Activated naive CD8-positive, alpha-beta T cell treated with anti-CD3 and anti-CD28 coated beads, Interleukin-2, amount 10 ng/mL, durations not matched to agents 7 days and 5 days (primary cell): Measurements from ENCODE around the gene MYRIP. TPM values are rescaled to one million over a fixed set of nuclear protein-coding genes. Genes with fewer than 3 reads are reported as not detected.

Source experiments
- ATAC-seq: fragments of 150-1000 bp; cut with Tn5 transposase; one replicate; pipeline ENCODE4 v1.10.0; 2021; ENCODE audit warnings: low read depth, moderate library complexity
- POLR2A ChIA-PET: fragments of 350-600 bp; sonication (Branson Sonifier 250); formaldehyde crosslinking; loops from one replicate; lab custom pipeline; 2021; ENCODE audit warnings: antibody characterized with exemption; lab: Charles Lee
- DNase-seq: peaks from one replicate; pipeline ENCODE4 v3.0.0; 2021
- H3K27ac Mint-ChIP-seq: one replicate; pipeline ENCODE4 v1.8.0; 2022; ENCODE audit warnings: mild to moderate bottlenecking, mixed read lengths
- H3K27me3 Mint-ChIP-seq: one replicate; pipeline ENCODE4 v1.8.0; 2022; ENCODE audit warnings: mild to moderate bottlenecking, moderate library complexity, mixed read lengths
- H3K36me3 Mint-ChIP-seq: one replicate; pipeline ENCODE4 v1.8.0; 2021; ENCODE audit warnings: mild to moderate bottlenecking, mixed read lengths
- H3K4me1 Mint-ChIP-seq: one replicate; pipeline ENCODE4 v1.8.0; 2021; ENCODE audit warnings: mixed read lengths
- H3K4me3 Mint-ChIP-seq: one replicate; pipeline ENCODE4 v1.8.0; 2022; ENCODE audit warnings: mild to moderate bottlenecking, moderate library complexity, mixed read lengths
- H3K9me3 Mint-ChIP-seq: one replicate; pipeline ENCODE4 v1.8.0; 2021; ENCODE audit warnings: mixed read lengths
- total RNA-seq, 2 experiments: library from RNA; stranded (reverse); gene quantifications; one replicate each; pipeline ENCODE4 v1.2.3, GENCODE V29; 2021

Gene MYRIP
- total RNA-seq, 2 experiments from 2014 or later: not detected

DNA sequence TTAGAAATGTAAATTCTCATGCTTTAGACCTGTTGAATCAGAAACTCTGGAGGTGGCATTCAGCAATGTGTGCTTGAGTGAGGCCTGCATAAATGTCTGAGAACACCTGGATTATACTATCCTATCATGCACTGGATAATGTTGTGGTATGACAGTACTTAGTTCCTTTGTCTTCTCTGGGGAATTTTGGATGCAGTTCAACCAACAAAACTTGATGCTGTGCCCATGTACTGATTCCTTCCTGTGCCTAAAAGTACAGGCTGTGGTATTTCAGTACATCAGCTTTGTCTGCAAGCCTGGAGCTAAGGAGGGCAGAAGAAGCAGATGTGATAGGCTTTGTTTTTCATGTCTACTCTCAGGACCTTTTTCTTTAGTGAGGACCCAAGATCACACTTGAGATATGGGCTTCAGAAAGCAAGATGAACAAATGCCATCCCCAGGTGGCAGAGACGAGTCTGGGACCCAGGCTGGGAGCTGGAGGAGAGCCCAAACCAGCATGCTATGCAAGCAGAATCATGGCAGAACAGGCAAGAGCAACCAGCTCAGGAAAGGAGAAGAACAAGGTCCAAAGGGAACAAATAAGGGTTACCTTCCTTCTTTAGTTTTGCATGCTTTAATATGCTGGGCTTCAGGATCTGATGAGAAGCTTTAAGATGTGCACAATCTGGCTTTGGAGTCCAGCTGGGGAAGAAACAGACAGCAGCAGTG, 124.7 kb downstream of the MYRIP start:
- Mint-ChIP-seq H3K27me3 (peaks cover 3% of the 10 kb centered on the region), H3K27ac (no peak overlapping the region), H3K4me3 (no peak overlapping the region), H3K4me1 (peaks cover 4% of the 10 kb centered on the region), H3K36me3 (no peaks in the 10 kb centered on the region), H3K9me3 (no peaks in the 10 kb centered on the region)
- POLR2A ChIA-PET: no interaction called here
- DNase-seq: no peak
- no peak for ATAC-seq

DNA sequence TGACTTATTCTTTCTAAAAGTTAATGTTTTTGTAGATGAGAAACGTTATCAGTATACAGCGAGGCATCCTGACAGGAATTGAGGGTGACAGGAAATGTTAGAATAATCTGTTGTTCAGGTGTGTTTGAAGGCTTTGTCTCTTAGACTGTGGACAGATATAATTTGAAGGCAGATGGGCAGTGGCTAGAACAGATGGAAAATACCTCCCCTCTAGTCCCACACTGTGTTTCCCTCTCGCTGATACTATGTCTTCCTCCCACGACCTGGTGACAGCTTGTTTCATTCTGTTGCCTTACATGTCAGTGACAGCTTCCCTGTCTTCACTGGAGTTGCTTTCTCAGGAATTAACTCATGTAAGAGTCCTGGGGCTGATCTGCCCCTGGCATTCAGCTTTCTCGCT, 125.3 kb downstream of the MYRIP start:
- H3K9me3 Mint-ChIP-seq: no peaks in the 10 kb centered on the region
- H3K27ac Mint-ChIP-seq: no peak overlapping the region
- ATAC-seq (no peak), DNase-seq (no peak)
- H3K4me1 Mint-ChIP-seq: peaks cover 4% of the 10 kb centered on the region
- H3K36me3 Mint-ChIP-seq: no peaks in the 10 kb centered on the region
- H3K4me3 Mint-ChIP-seq: no peak overlapping the region
- peaks cover 3% of the 10 kb centered on the region for H3K27me3 Mint-ChIP-seq
- POLR2A ChIA-PET: no interaction called here

DNA sequence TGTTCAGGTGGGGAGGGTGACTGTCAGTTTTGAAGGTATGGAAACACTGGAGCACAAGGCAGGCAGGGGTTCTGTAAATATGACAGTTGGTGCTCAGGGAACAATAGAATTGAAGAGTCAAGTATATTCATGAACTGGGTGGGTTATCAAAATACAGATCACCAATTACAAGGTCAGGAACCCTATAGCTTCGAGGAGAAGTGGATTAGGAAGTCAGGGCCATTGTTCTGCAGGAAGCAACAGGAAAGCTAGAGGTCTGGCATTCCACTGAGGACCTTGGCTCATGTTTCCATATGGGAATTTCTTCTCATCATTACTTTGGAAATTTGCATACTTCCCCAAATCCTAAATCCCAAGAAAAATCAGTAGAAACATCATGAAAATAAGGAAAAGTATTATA, 125.9 kb downstream of the MYRIP start:
- no peak for ATAC-seq
- no peak overlapping the region for H3K27ac Mint-ChIP-seq

DNA sequence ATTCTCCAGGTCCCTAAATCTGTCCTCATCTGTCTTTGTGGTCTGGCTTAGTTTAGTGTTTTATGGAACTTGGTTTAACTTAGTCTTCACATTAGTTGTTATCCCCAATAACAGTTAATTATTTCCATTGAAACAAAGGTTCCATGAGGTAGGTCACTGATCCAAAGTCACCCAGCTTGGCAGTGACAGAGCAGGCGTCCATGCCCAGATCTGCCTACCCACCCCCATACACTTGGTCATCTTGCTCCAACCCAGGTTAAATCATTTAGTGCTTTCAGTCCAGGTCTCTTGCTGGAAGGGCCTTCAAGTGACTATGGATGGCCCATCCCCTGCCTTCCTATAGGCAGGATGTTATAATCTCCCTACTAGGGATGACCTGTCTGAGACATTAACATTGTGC, 127.4 kb downstream of the MYRIP start:
- DNase-seq (no peak), ATAC-seq (no peak)
- Mint-ChIP-seq H3K9me3 (no peaks in the 10 kb centered on the region), H3K4me1 (peaks cover 4% of the 10 kb centered on the region), H3K4me3 (no peak overlapping the region), H3K27ac (no peak overlapping the region), H3K36me3 (no peaks in the 10 kb centered on the region), H3K27me3 (peaks cover 4% of the 10 kb centered on the region)
- POLR2A ChIA-PET: no interaction called here

More for the DNA sequence above, 125.9 kb downstream of the MYRIP start:
- POLR2A ChIA-PET: no interaction called here
- H3K4me3 Mint-ChIP-seq: no peak overlapping the region
- H3K27me3 Mint-ChIP-seq: peaks cover under 1% of the 10 kb centered on the region
- H3K36me3 Mint-ChIP-seq: no peaks in the 10 kb centered on the region
- peaks cover 4% of the 10 kb centered on the region for H3K4me1 Mint-ChIP-seq
- H3K9me3 Mint-ChIP-seq: no peaks in the 10 kb centered on the region
- DNase-seq: no peak

DNA sequence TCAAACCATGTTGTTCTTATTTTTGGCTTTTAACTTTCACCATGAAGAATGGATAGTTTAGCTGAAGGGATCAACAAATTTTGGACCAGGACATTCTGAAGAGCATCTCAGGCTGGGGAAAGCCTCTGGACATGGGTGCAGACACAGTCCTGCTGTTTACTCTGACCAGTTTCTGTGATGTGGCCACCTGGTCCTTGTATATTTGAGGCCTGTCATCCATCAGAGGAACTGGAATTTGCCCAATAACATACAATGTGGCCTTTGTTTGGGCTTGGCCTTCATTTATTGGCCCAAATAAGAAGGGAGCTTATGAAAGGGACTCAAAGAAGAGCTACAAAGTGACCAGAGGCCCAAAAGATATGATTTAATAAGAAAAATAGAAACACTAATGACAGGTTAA, 127.9 kb downstream of the MYRIP start:
- POLR2A ChIA-PET: no interaction called here
- H3K27ac Mint-ChIP-seq: no peak overlapping the region
- DNase-seq (no peak), ATAC-seq (no peak)
- no peak overlapping the region for H3K4me3 Mint-ChIP-seq
- no peaks in the 10 kb centered on the region for H3K36me3 Mint-ChIP-seq
- no peaks in the 10 kb centered on the region for H3K9me3 Mint-ChIP-seq
- peaks cover 4% of the 10 kb centered on the region for H3K27me3 Mint-ChIP-seq
- H3K4me1 Mint-ChIP-seq: peaks cover 4% of the 10 kb centered on the region

DNA sequence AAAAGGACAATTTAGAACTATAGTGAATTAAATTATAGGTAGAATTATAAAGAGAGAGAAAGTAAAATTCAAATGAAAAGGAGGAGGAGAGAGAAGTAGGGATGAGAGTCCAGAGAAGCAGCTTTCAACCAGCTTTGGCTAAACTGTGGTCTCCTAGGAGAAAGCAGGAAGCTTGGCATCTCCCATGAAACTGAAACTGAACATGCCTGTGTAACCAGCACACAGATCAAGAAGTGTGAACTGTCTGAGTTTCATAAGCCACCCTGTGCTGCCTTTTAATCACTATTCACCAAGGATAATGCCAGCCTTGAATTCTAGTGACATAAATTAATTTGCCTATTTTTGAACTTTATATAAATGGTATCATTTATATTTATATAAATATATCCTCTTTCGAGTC, 128.5 kb downstream of the MYRIP start:
- DNase-seq (no peak), ATAC-seq (no peak)
- Mint-ChIP-seq H3K4me3 (no peak overlapping the region), H3K36me3 (no peaks in the 10 kb centered on the region), H3K27ac (no peak overlapping the region), H3K9me3 (no peaks in the 10 kb centered on the region), H3K4me1 (peaks cover 4% of the 10 kb centered on the region), H3K27me3 (peaks cover 4% of the 10 kb centered on the region)
- POLR2A ChIA-PET: no interaction called here

DNA sequence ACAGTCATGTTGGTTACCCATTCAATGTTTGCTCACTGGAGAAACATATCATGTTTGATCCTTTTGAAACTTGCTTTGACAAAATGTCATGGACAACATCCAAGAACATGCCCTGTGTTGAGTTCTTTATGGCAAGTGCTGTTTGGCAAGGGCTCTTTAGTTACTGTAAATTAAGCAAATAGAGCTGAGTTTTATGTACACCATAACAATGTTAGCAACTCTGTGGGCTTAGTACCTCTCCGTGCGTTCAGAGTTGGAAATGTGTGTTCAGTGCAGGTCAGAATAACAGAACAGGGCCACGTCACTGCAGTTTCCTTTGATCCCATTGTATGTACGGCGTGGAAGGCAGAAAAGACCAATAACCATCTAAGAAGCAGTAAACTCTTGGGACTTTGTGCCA, 132.5 kb downstream of the MYRIP start:
- Mint-ChIP-seq H3K27me3 (peaks cover 8% of the 10 kb centered on the region), H3K36me3 (no peaks in the 10 kb centered on the region)

DNA sequence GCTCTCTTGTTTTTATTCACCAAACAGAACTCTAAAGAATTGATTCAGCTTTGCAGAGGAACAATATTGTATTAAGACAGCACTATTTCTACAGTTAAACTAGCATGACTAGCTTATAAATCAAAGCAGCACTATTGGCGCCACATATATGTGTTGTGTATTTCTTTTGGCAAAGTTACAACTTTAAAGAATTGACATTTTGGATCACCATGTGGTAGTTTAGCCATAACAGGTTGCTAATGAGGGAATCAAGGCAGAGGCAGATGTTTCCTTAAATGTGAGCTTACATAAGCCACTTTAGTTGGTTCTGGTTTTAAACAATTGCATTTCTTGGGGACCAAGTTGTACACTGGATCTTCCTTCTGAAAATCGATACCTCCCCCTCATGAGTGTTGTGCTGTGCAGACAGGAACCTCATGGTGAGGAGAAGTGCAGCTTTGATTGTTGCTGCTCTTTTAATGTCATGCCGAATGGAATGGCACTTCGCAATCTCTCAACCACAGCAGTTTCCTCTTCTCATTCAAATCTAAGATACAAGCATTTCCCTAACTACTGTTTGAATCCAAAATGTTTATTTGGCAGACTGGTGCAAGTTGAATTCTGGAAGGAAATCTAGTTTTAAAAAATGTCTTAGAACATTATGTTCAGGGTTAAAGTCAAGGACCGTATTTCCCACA, 151.2 kb downstream of the MYRIP start:
- Mint-ChIP-seq H3K9me3 (no peaks in the 10 kb centered on the region), H3K27me3 (peaks cover 5% of the 10 kb centered on the region), H3K27ac (no peak overlapping the region), H3K36me3 (no peaks in the 10 kb centered on the region), H3K4me3 (no peak overlapping the region), H3K4me1 (peaks cover 2% of the 10 kb centered on the region)
- ATAC-seq: no peak
- POLR2A ChIA-PET: no interaction called here
- no peak for DNase-seq

More for the DNA sequence above, 132.5 kb downstream of the MYRIP start:
- DNase-seq (no peak), ATAC-seq (no peak)
- peaks cover 4% of the 10 kb centered on the region for H3K4me1 Mint-ChIP-seq
- no peak overlapping the region for H3K4me3 Mint-ChIP-seq
- H3K27ac Mint-ChIP-seq: no peak overlapping the region
- POLR2A ChIA-PET: no interaction called here
- H3K9me3 Mint-ChIP-seq: no peaks in the 10 kb centered on the region

DNA sequence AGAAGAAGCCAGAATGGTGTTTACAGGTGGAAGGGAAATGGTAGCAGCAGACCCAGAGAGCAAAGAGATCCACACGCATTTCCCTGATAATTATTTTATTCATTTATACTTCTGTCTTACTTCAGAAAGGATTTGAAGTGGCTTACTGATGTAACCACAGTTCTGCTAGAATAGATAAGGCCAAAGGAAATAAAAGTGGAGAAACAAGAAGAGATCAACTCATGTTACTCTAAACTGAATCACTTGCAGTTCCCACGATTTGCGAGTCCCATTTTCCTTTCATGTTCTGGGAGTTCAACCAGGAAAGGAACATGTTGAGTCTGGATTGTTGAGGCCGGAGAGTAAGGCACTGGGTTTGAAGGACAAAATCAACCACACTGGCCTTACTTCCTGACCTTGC, 151.8 kb downstream of the MYRIP start:
- Mint-ChIP-seq H3K9me3 (no peaks in the 10 kb centered on the region), H3K27ac (no peak overlapping the region), H3K4me1 (peaks cover 2% of the 10 kb centered on the region), H3K36me3 (no peaks in the 10 kb centered on the region), H3K4me3 (no peak overlapping the region), H3K27me3 (peaks cover 8% of the 10 kb centered on the region)
- DNase-seq (no peak), ATAC-seq (no peak)
- POLR2A ChIA-PET: no interaction called here

DNA sequence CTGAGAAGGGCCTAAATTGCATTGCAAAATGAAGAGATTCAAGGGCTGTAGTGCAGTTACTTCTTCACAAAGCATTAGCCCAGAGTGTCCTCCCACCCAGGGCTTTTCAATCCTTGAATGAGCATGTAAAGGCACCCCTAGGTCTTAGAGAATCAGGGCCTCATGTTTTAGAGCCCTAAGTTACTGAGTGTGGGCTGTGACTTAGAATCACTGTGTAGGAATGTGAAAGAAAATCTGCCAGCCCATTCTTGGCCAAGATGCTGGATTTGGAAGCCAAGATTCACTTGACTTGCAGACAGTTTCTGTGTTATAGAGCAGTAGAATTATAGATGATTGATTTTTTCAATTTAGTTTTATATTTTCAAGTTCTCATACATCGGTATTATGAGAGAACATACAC, 153.2 kb downstream of the MYRIP start:
- POLR2A ChIA-PET: no interaction called here
- DNase-seq (no peak), ATAC-seq (no peak)
- H3K9me3 Mint-ChIP-seq: no peaks in the 10 kb centered on the region
- no peak overlapping the region for H3K27ac Mint-ChIP-seq
- H3K27me3 Mint-ChIP-seq: peaks cover 8% of the 10 kb centered on the region
- H3K36me3 Mint-ChIP-seq: no peaks in the 10 kb centered on the region
- no peak overlapping the region for H3K4me3 Mint-ChIP-seq
- peaks cover 2% of the 10 kb centered on the region for H3K4me1 Mint-ChIP-seq

DNA sequence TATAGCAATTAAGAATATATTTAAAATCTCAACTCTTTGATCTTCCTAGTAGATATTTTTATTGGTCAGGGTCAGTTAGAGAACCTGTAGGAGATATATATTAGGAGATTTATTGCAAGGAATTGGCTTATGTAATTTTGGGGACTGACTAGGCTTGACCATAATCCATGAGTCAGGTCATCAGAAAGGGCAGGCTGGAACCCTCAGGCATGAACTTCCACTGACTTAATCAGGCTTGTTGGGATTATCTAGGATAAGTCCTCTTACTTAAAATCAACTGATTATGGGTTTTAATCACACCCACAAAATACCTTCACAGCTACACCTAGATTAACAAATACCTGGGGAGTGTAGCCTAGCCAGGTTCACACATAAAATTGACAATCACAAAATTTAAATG, 156.1 kb downstream of the MYRIP start:
- no peak for DNase-seq
- H3K9me3 Mint-ChIP-seq: no peaks in the 10 kb centered on the region
- ATAC-seq: no peak
- POLR2A ChIA-PET: no interaction called here
- H3K36me3 Mint-ChIP-seq: no peaks in the 10 kb centered on the region
- no peak overlapping the region for H3K27ac Mint-ChIP-seq
- H3K27me3 Mint-ChIP-seq: peaks cover 8% of the 10 kb centered on the region
- H3K4me1 Mint-ChIP-seq: peaks cover 2% of the 10 kb centered on the region
- no peak overlapping the region for H3K4me3 Mint-ChIP-seq

DNA sequence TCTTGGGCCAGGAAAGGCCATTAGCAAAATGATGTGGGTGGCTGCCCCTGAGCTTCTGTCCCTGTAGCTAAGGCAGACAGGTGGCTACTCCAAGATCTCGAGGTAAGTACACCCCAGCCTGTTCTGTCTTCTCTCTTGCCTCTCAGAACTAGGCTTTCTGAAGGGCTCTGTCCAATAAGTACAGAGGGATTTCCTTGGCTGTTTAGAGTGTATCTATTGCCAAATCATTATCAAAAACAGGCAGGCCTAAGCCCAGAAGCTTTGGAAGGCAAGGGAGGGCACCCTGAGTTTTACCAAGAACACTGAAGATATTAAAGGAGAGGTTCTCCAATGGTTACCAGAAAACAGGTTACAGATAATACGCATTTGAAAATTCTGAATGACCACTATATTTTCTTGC, 156.6 kb downstream of the MYRIP start:
- POLR2A ChIA-PET: no interaction called here
- no peak for DNase-seq
- Mint-ChIP-seq H3K36me3 (no peaks in the 10 kb centered on the region), H3K9me3 (no peaks in the 10 kb centered on the region), H3K27ac (no peak overlapping the region), H3K4me3 (no peak overlapping the region), H3K4me1 (peaks cover under 1% of the 10 kb centered on the region), H3K27me3 (peaks cover 8% of the 10 kb centered on the region)
- ATAC-seq: no peak

DNA sequence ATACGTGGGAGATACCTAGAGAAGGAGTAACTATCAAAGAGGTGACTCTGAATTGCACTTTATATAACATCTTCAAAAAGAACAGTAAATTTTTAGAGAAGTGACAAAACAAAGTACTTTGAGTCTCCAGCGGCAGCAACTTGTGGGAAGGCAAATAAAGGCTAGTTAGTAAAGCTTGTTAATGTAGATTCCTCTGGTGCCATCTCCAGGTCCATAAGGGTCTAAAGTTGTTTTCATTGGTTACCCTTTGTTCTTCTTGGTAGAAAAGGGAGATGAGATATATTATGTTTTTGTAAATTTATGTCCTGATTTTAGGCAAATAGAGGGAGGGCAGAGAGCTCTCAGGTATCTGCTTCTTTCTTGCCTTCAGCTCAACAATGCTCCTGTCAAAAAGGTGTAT, 161.6 kb downstream of the MYRIP start:
- Mint-ChIP-seq H3K4me3 (no peak overlapping the region), H3K9me3 (peaks cover 3% of the 10 kb centered on the region), H3K36me3 (no peaks in the 10 kb centered on the region), H3K4me1 (no peaks in the 10 kb centered on the region), H3K27me3 (peaks cover 1% of the 10 kb centered on the region), H3K27ac (no peak overlapping the region)
- DNase-seq: no peak
- ATAC-seq: no peak
- POLR2A ChIA-PET: no interaction called here

DNA sequence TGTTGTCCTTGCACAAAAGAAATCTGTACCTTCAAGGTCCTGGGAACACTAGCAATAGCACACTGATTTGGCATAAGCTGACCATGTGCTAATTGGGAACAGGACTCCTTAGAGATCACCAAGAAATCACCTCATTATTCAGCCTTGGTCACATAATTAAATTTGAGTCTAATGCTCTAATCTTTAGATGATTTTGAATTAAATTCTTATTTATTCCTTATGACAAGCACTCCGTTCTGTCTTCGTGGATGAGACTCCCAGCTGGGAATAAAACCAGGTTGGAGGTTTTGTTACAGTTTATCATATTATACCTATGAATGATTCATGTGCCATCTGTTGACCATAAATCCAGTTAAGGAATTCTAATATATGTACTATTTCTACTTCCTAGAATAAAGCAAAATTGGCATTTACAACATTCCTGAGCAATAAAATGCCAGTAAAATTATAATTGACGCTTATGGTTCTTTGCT, 162.2 kb downstream of the MYRIP start:
- H3K36me3 Mint-ChIP-seq: no peaks in the 10 kb centered on the region
- no peak for ATAC-seq
- POLR2A ChIA-PET: no interaction called here
- H3K9me3 Mint-ChIP-seq: peaks cover 3% of the 10 kb centered on the region
- no peak for DNase-seq
- no peaks in the 10 kb centered on the region for H3K27me3 Mint-ChIP-seq
- no peak overlapping the region for H3K4me3 Mint-ChIP-seq
- no peaks in the 10 kb centered on the region for H3K4me1 Mint-ChIP-seq
- H3K27ac Mint-ChIP-seq: no peak overlapping the region
